Endodermal cell (in vitro differentiated cells): ENCODE results near the gene SDCCAG8. TPM values are rescaled to one million over a fixed set of nuclear protein-coding genes. Genes with fewer than 3 reads are reported as not detected.

Source experiments
- DNase-seq: peaks from one replicate; pipeline ENCODE4 v3.0.0-alpha.2; 2017
- H3K27ac ChIP-seq: 2 replicates; pipeline ENCODE4 v1.5.1; 2013; ENCODE audit warnings: mild to moderate bottlenecking, low read depth, low read length, moderate library complexity
- H3K27me3 ChIP-seq: 2 replicates; pipeline ENCODE4 v1.6.1; 2013; ENCODE audit warnings: mild to moderate bottlenecking, low read length, moderate library complexity; ENCODE audit not compliant: insufficient read depth, control insufficient read depth, poor library complexity, severe bottlenecking
- H3K36me3 ChIP-seq: 2 replicates; pipeline ENCODE4 v1.7.0; 2013; ENCODE audit warnings: mild to moderate bottlenecking, low read length, moderate library complexity; ENCODE audit not compliant: control insufficient read depth, insufficient read depth
- H3K4me1 ChIP-seq: one replicate; pipeline ENCODE4 v1.7.0; 2013; ENCODE audit warnings: low read length; ENCODE audit not compliant: control insufficient read depth, insufficient read depth
- H3K4me3 ChIP-seq: 2 replicates; pipeline ENCODE4 v1.5.1; 2013; ENCODE audit warnings: mild to moderate bottlenecking, low read length, moderate library complexity
- H3K9ac ChIP-seq: 2 replicates; pipeline ENCODE4 v1.6.1; 2013; ENCODE audit warnings: mild to moderate bottlenecking, low read length, moderate library complexity; ENCODE audit not compliant: poor library complexity, severe bottlenecking; ENCODE audit errors: extremely low read depth
- H3K9me3 ChIP-seq: 2 replicates; pipeline ENCODE4 v1.6.1; 2013; ENCODE audit warnings: mild to moderate bottlenecking, low read length, moderate library complexity; ENCODE audit not compliant: control insufficient read depth
- H3K27ac Mint-ChIP-seq: 2 replicates; pipeline ENCODE4 v1.8.0; 2020; ENCODE audit warnings: mixed read lengths
- H3K27me3 Mint-ChIP-seq: 2 replicates; pipeline ENCODE4 v1.8.0; 2021; ENCODE audit warnings: mild to moderate bottlenecking, mixed read lengths; ENCODE audit not compliant: insufficient read depth
- H3K36me3 Mint-ChIP-seq: 2 replicates; pipeline ENCODE4 v1.8.0; 2020; ENCODE audit warnings: low read depth, mixed read lengths
- H3K4me1 Mint-ChIP-seq: 2 replicates; pipeline ENCODE4 v1.8.0; 2020; ENCODE audit warnings: mixed read lengths
- H3K4me3 Mint-ChIP-seq: 2 replicates; pipeline ENCODE4 v1.8.0; 2020; ENCODE audit warnings: mild to moderate bottlenecking, moderate library complexity, mixed read lengths
- H3K9me3 Mint-ChIP-seq: 2 replicates; pipeline ENCODE4 v1.8.0; 2020; ENCODE audit warnings: mild to moderate bottlenecking, mixed read lengths
- WGBS, 2 experiments: methylation state at CpG; one replicate each; pipeline versions ENCODE4 v1.1.5 to v1.1.7; 2013; ENCODE audit warnings: missing lambda C conversion rate in 2 of 2, mixed read lengths in 1 of 2; ENCODE audit not compliant: insufficient coverage in 1 of 2, insufficient read length in 1 of 2; 5-methylcytosine and 5-hydroxymethylcytosine counted together
- total RNA-seq, 2 donors: library from RNA; stranded (reverse); fragmentation: NEBNext Ultra II Directional in 1 of 2; extraction: Animal tissue kit (Norgen Biotek cat#: 25700) in 1 of 2; gene quantifications; 2 replicates in 1 of 2; 3 replicates in 1 of 2; pipeline ENCODE4 v1.2.1, GENCODE V29; 2021
- TF ChIP-seq, protein P1 (sequence below): fragments of 200-600 bp; sonication (generic); conservative IDR thresholded peaks from 2 replicates; pipeline ENCODE4 v1.5.0; 2021; ENCODE audit warnings: antibody characterized with exemption, mild to moderate bottlenecking

The SDCCAG8 gene
- total RNA-seq, 2 donors from 2014 or later: 19.8 to 27.5 TPM

- 91 to 92% methylated on average over 4 to 8 of the region's 8 CpGs for WGBS, 2 experiments
- H3K4me1 ChIP-seq: no peaks in the 10 kb centered on the region
- H3K9me3 ChIP-seq: no peaks in the 10 kb centered on the region
- H3K27me3 ChIP-seq: no peaks in the 10 kb centered on the region
- no peak overlapping the region for H3K4me3 ChIP-seq
- H3K27ac ChIP-seq: no peak overlapping the region
- H3K27ac Mint-ChIP-seq: no peak overlapping the region
- no peaks in the 10 kb centered on the region for H3K27me3 Mint-ChIP-seq
- DNase-seq: no peak
- H3K9me3 Mint-ChIP-seq: no peaks in the 10 kb centered on the region
- no peak overlapping the region for H3K4me3 Mint-ChIP-seq
- H3K9ac ChIP-seq: no peak overlapping the region
- H3K36me3 ChIP-seq: no peaks in the 10 kb centered on the region
- H3K4me1 Mint-ChIP-seq: peaks cover 6% of the 10 kb centered on the region
- TF ChIP-seq, protein P1, sequence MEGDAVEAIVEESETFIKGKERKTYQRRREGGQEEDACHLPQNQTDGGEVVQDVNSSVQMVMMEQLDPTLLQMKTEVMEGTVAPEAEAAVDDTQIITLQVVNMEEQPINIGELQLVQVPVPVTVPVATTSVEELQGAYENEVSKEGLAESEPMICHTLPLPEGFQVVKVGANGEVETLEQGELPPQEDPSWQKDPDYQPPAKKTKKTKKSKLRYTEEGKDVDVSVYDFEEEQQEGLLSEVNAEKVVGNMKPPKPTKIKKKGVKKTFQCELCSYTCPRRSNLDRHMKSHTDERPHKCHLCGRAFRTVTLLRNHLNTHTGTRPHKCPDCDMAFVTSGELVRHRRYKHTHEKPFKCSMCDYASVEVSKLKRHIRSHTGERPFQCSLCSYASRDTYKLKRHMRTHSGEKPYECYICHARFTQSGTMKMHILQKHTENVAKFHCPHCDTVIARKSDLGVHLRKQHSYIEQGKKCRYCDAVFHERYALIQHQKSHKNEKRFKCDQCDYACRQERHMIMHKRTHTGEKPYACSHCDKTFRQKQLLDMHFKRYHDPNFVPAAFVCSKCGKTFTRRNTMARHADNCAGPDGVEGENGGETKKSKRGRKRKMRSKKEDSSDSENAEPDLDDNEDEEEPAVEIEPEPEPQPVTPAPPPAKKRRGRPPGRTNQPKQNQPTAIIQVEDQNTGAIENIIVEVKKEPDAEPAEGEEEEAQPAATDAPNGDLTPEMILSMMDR: no peak
- H3K36me3 Mint-ChIP-seq: peaks cover 4% of the 10 kb centered on the region
These were observed 178.0 kb downstream of the SDCCAG8 start for GRCh38 chr1:243433737-243434370.

GRCh38 chr1:243434594-243434993, 178.8 kb downstream of the SDCCAG8 start:
- Mint-ChIP-seq H3K36me3 (peaks cover 4% of the 10 kb centered on the region), H3K27me3 (no peaks in the 10 kb centered on the region), H3K4me3 (no peak overlapping the region), H3K27ac (no peak overlapping the region), H3K4me1 (peaks cover 6% of the 10 kb centered on the region), H3K9me3 (no peaks in the 10 kb centered on the region)
- H3K27ac ChIP-seq: no peak overlapping the region
- no peaks in the 10 kb centered on the region for H3K4me1 ChIP-seq
- TF ChIP-seq, protein P1: no peak
- 83 to 100% methylated on average over 1 to 2 of the region's 2 CpGs for WGBS, 2 experiments
- DNase-seq: no peak
- H3K4me3 ChIP-seq: no peak overlapping the region
- no peaks in the 10 kb centered on the region for H3K9me3 ChIP-seq
- no peak overlapping the region for H3K9ac ChIP-seq
- H3K27me3 ChIP-seq: no peaks in the 10 kb centered on the region
- no peaks in the 10 kb centered on the region for H3K36me3 ChIP-seq

DNA sequence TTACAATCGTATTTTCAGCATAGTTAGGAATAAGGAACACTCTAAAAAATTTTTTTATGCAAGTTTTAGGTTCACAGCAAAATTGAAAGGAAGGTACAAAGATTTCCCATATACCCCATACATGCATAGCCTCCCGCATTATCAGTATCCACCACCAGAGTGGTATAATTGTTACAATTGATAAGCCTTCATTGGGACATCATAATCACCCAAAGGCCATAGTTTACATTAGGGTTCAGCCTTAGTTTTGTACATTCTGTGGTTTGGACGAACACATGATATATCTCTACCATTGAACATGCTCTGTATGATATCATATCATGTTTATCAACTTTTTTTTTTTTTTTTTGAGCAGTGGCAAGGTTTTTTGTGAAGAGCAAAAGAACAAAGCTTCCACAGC, 180.0 kb downstream of the SDCCAG8 start:
- Histone ChIP-seq H3K27me3 (no peaks in the 10 kb centered on the region), H3K4me1 (no peaks in the 10 kb centered on the region)
- TF ChIP-seq, protein P1: peak; percentile 52

More for the DNA sequence above, 180.0 kb downstream of the SDCCAG8 start:
- Mint-ChIP-seq H3K4me3 (no peak overlapping the region), H3K36me3 (no peaks in the 10 kb centered on the region), H3K9me3 (no peaks in the 10 kb centered on the region), H3K4me1 (peaks cover 6% of the 10 kb centered on the region), H3K27ac (no peak overlapping the region), H3K27me3 (no peaks in the 10 kb centered on the region)
- Histone ChIP-seq H3K36me3 (no peaks in the 10 kb centered on the region), H3K27ac (no peak overlapping the region), H3K9ac (no peak overlapping the region), H3K9me3 (no peaks in the 10 kb centered on the region), H3K4me3 (no peak overlapping the region)
- 87% methylated on average over 3 of the region's 3 CpGs; no CpG with 5 or more reads in 1 of the 2 experiments for WGBS, 2 experiments
- DNase-seq: no peak
